GM12801 (cell line): ENCODE data around the gene KCNN2.

ENCODE experiments used
- CTCF ChIP-seq: IDR thresholded peaks from one replicate; pipeline ENCODE4 v1.5.1; 2011; ENCODE audit warnings: control low read depth; ENCODE audit not compliant: insufficient read length; ENCODE audit errors: extremely low read depth

The KCNN2 gene

DNA sequence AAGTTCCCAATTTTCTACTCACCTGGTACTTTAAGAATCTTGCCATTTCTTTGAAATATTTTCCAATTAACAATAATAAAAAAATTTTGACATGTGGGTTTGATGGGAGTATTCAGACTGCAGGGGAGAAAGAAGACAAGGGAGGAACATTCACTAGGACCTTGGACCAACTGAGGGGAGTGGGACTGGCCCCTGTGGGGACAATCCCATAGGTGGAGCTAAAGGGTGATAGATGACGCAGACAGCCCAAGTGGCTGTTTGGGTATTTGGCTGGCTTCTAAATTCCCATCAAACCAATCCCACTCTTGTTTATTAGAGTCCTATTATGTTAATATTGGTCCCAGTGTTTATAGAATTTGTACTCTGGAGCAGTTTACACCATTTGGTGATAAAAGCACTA lies 65.3 kb downstream of the KCNN2 start:
- no peak for TF ChIP-seq CTCF

DNA sequence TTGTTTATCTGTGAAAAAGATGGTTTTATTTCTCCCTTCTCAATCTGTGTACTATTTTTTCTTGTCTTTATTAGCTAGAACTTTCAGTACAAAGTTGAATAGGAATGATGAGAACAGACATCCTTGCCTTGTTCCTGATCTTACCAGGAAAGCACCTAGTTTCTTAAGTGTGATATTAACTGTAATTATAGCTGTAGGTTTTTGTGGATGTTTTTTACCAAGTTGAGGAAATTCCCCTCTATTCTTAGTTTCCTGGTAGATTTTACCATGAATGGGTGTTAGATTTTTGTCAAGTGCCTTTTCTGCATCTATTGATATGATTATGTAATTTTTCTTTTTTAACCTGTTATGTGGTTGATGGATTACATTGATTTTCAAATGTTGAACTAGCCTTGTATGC lies 68.7 kb downstream of the KCNN2 start:
- no peak for TF ChIP-seq CTCF

DNA sequence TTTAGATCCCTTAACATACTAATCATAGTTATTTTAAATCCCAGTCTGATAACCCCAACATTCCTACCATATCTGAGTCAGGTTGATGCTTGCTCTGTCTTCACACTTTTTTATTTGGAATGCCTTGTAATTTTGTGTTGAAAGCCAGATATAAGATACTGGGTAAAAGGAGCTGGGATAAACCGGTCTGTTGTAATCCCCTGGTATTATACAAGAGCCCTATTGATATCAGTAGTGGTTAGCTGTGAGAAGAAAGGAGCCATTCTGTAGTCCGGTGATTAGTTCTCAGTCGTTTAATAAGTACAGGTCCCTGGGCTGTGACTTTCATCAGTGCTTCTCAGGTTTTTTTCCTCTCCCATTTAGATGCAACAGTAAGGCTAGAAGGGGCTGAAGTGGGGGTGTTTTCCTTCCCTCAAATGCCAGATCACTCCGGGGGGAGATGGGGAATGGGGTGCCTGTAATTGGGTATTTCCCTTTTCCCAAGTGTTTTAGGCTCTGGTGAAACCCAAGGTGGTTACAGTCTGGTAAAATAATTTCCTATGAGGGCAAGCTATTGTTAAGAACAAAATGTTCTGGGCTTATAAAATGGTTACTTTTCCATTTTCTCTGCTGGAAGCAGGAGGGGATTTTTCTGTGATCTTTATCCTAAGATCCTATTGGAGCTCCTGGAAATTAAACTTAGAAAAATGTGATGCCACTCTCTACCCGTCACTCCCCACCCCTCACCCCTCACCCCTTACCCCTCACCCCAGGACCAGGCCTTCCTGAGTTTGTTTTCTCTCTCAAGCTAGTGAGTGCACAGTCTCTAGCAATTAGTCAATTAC lies 72.7 kb downstream of the KCNN2 start:
- TF ChIP-seq CTCF: no peak

DNA sequence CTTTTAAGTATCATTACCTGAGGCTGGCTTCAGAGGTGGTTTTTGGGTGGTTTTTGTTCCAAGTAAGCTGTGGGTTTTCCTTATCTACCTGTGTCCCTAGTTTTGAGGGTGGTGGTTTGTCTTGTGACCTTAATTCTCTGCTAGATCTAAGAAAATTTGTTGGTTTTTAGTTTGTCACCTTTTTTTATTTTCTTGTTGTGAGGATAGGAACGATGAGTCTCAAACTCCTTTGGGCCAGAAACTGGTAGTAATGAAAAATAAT lies 73.3 kb downstream of the KCNN2 start:
- no peak for TF ChIP-seq CTCF

DNA sequence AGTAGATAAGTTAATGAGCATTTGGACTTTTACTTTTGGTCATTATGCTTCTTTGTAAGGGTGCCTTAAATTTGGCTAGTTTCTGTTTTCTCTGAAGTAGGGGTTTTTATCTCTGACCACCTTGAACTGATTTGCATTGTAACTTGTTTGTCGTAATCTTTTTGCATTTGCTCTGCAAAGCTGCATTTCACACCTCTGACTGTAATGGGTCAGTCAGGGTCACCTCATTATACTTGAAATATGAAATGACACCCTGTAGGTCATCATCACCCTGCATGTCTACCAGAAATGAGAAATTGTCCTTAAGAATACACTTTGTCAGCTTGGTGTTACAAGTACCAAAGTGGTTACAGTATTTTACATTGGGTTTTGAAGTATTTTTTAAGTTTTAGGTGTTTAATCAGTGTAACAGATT lies 74.0 kb downstream of the KCNN2 start:
- TF ChIP-seq CTCF: no peak

DNA sequence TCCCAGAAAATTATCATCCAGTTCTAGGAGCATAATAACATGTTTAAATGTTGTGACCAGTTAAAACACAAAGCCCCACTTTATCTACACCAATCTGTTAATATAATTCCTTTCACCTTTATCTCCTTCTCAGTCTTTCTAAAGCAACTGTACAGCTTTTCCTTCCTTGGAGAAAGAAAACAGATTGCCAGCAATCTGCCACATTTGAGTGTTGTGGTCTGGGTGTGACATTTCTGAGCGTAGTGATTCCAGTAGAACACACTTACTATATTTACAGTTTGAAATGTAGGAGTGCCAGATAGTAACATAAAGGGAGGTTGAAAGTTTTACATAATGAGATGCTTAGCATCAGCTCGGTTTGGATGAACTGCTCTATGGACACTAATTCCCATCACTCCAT lies 76.1 kb downstream of the KCNN2 start:
- no peak for TF ChIP-seq CTCF

- no peak for TF ChIP-seq CTCF
Observed at GRCh38 chr5:114438471-114438870, 76.6 kb downstream of the KCNN2 start.
